K562 (cell line): ENCODE results near the gene MTHFD2. TPM values are rescaled to one million over a fixed set of nuclear protein-coding genes. Genes with fewer than 3 reads are reported as not detected.

Source experiments
- BDP1 ChIP-seq: IDR thresholded peaks from 3 replicates; pipeline ENCODE4 v1.6.1; 2011; ENCODE audit not compliant: insufficient read length, insufficient read depth
- CHCHD3 ChIP-seq: fragments of 250-450 bp; sonication (Bioruptor Pico); IDR thresholded peaks from 2 replicates; pipeline ENCODE4 v2.1.2; 2022; ENCODE audit warnings: mild to moderate bottlenecking
- ETV1 ChIP-seq: fragments of 450-650 bp; conservative IDR thresholded peaks from 2 replicates; pipeline ENCODE4 v1.6.1; 2016; ENCODE audit warnings: missing genetic modification characterization, control low read depth, low read depth, missing compliant biosample characterization
- KLF10 ChIP-seq: fragments of 250-450 bp; sonication (Bioruptor Pico); IDR thresholded peaks from 2 replicates; pipeline ENCODE4 v1.6.1; 2021; ENCODE audit warnings: matching md5 sums
- MEF2D ChIP-seq: conservative IDR thresholded peaks from 2 replicates; pipeline ENCODE4 v1.6.1; 2016; ENCODE audit warnings: low read depth, missing genetic modification characterization, missing compliant biosample characterization
- NBN ChIP-seq: fragments of 450-650 bp; IDR thresholded peaks from 2 replicates; pipeline ENCODE4 v1.6.1; 2016; ENCODE audit warnings: low read depth, mild to moderate bottlenecking
- NFIX ChIP-seq: fragments of 250-450 bp; sonication (Bioruptor Pico); IDR thresholded peaks from 2 replicates; pipeline ENCODE4 v1.4.0; 2020; ENCODE audit warnings: low read depth, mild to moderate bottlenecking, moderate library complexity
- NONO ChIP-seq, 2 experiments: fragments of 200-400 bp in 1 of 2; fragments of 450-650 bp in 1 of 2; formaldehyde crosslinking in 1 of 2; IDR thresholded peaks; 2 replicates each; pipeline ENCODE4 v1.6.1; 2017; ENCODE audit warnings: low read depth in 2 of 2, mild to moderate bottlenecking in 2 of 2, moderate library complexity in 2 of 2, low read length in 1 of 2
- POLR2H ChIP-seq: IDR thresholded peaks from 2 replicates; pipeline ENCODE4 v1.6.1; 2016; ENCODE audit warnings: missing genetic modification characterization, low read depth, mild to moderate bottlenecking, control low read depth, missing compliant biosample characterization, moderate library complexity
- RAD51 ChIP-seq: fragments of 450-650 bp; IDR thresholded peaks from 2 replicates; pipeline ENCODE4 v1.7.1; 2016; ENCODE audit warnings: low read depth, mild to moderate bottlenecking, borderline replicate concordance
- RB1 ChIP-seq: fragments of 450-650 bp; IDR thresholded peaks from 2 replicates; pipeline ENCODE4 v1.6.1; 2017; ENCODE audit warnings: low read depth, mild to moderate bottlenecking
- RBM39 ChIP-seq: fragments of 200-400 bp; formaldehyde crosslinking; optimal IDR thresholded peaks from 2 replicates; pipeline ENCODE3; 2018; ENCODE audit warnings: low read depth, low read length
- SAP30 ChIP-seq: fragments of 200-600 bp; sonication (generic); IDR thresholded peaks from 2 replicates; pipeline ENCODE4 v1.6.1; 2012; ENCODE audit warnings: borderline replicate concordance, low read depth, mild to moderate bottlenecking, moderate library complexity, low read length, control low read depth, inconsistent platforms; ENCODE audit not compliant: insufficient read depth, poor library complexity, severe bottlenecking
- SOX6 ChIP-seq: fragments of 450-650 bp; IDR thresholded peaks from 2 replicates; pipeline ENCODE4 v1.6.1; 2014; ENCODE audit warnings: mild to moderate bottlenecking
- ZFX ChIP-seq: sonication (generic); formaldehyde crosslinking; IDR thresholded peaks from 2 replicates; pipeline ENCODE4 v1.8.0; 2022; ENCODE audit warnings: mild to moderate bottlenecking, missing genetic modification reagents, moderate library complexity
- ZNF184 ChIP-seq: sonication (generic); formaldehyde crosslinking; IDR thresholded peaks from 2 replicates; pipeline ENCODE4 v1.5.0; 2020; ENCODE audit warnings: missing genetic modification reagents
- ZNF764 ChIP-seq: fragments of 250-450 bp; sonication (Bioruptor Pico); IDR thresholded peaks from 2 replicates; pipeline ENCODE4 v1.4.0; 2020; ENCODE audit warnings: low read depth, mild to moderate bottlenecking, moderate library complexity
- ZNF778 ChIP-seq: fragments of 450-650 bp; formaldehyde crosslinking; IDR thresholded peaks from 2 replicates; pipeline ENCODE4 v1.4.0; 2020; ENCODE audit warnings: mild to moderate bottlenecking, moderate library complexity
- polyA plus RNA-seq, 8 experiments: library from polyadenylated mRNA; depleted of rRNA in 4 of 8; stranded (reverse) in 5 of 8; unstranded in 3 of 8; fragments of >200 nt; fragmentation: Nextera tagmentation in 2 of 8; fragmentation: Illumina TruSeq in 1 of 8; extraction: Ambion mirVana in 2 of 8; extraction: Trizol in 1 of 8; gene quantifications; 2 replicates each; pipeline versions ENCODE4 v1.2.1 to v1.2.3, GENCODE V29; 2011 to 2014; ENCODE audit warnings: inconsistent platforms in 1 of 8, missing spikeins in 1 of 8
- total RNA-seq, 7 experiments: library from RNA; depleted of rRNA in 6 of 7; stranded (reverse); fragments of >200 nt in 6 of 7; fragmentation: Illumina TruSeq in 2 of 7; extraction: Trizol in 2 of 7; gene quantifications; 2 replicates each; pipeline versions ENCODE4 v1.2.1 to v1.2.3, GENCODE V29; 2011 to 2021; ENCODE audit warnings: low replicate concordance in 1 of 7
- TF ChIP-seq, protein P1 (sequence below): fragments of 450-650 bp; formaldehyde crosslinking; IDR thresholded peaks from 2 replicates; pipeline ENCODE4 v1.4.0; 2022; ENCODE audit warnings: mild to moderate bottlenecking, moderate library complexity
- TF ChIP-seq, protein P2 (sequence below): fragments of 450-650 bp; formaldehyde crosslinking; conservative IDR thresholded peaks from 2 replicates; pipeline ENCODE4 v1.4.0; 2022; ENCODE audit warnings: mild to moderate bottlenecking, missing genetic modification characterization
- TF ChIP-seq, protein P3 (sequence below): fragments of 450-650 bp; IDR thresholded peaks from 2 replicates; pipeline ENCODE4 v1.6.1; 2014; ENCODE audit warnings: low read depth, mild to moderate bottlenecking, moderate library complexity, borderline replicate concordance
- TF ChIP-seq, protein P4 (sequence below): fragments of 450-650 bp; IDR thresholded peaks from 2 replicates; pipeline ENCODE4 v1.7.1; 2018; ENCODE audit warnings: mild to moderate bottlenecking, low read depth; ENCODE audit not compliant: partially characterized antibody

The MTHFD2 gene
- total and polyA plus RNA-seq, 9 of the 15 experiments (the other 6 are each of a cell fraction or from before 2014, with no cell fraction given): 113 to 520 (median 234) TPM

DNA sequence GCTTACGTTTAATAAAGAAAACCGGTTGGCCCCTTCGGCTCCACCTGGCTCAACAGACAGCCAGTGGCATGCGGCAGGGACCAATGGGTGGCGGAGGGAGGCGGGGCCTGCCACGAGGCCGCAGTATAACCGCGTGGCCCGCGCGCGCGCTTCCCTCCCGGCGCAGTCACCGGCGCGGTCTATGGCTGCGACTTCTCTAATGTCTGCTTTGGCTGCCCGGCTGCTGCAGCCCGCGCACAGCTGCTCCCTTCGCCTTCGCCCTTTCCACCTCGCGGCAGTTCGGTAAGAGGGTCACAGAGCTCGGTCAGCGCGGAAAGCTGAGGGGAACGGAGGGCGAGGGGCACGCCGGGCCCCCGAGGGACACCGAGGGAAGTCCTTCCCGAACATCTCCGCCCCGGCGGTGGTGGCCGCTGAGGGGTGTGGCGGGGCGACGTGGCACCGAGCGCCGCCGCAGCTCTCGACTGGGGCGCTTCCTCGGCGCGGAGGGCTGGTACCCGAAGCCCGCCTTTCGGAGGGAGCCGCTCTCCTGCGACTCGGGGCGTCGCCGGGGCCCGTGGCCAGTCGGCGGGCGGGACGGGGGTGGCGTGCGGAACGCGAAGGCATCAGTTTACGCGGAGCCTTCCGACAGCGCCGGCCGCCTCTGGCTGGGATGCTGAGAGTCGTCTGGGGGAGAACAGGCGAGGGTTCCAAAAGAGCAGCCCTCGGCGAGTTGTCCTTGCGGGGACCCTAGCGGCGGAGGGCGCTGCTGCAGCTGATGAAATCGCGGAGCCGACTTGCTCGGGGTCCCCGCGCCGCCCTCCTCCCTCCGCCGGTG, at the start of gene MTHFD2 (continued):
- TF ChIP-seq, protein P1, sequence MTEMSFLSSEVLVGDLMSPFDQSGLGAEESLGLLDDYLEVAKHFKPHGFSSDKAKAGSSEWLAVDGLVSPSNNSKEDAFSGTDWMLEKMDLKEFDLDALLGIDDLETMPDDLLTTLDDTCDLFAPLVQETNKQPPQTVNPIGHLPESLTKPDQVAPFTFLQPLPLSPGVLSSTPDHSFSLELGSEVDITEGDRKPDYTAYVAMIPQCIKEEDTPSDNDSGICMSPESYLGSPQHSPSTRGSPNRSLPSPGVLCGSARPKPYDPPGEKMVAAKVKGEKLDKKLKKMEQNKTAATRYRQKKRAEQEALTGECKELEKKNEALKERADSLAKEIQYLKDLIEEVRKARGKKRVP (CRISPR knock-in tag): peak; percentile 100
- peak; percentile 46; the same call in 1 of the 2 replicates for TF ChIP-seq ETV1 (tag)
- TF ChIP-seq ZFX: peak; percentile 87
- TF ChIP-seq, protein P2, sequence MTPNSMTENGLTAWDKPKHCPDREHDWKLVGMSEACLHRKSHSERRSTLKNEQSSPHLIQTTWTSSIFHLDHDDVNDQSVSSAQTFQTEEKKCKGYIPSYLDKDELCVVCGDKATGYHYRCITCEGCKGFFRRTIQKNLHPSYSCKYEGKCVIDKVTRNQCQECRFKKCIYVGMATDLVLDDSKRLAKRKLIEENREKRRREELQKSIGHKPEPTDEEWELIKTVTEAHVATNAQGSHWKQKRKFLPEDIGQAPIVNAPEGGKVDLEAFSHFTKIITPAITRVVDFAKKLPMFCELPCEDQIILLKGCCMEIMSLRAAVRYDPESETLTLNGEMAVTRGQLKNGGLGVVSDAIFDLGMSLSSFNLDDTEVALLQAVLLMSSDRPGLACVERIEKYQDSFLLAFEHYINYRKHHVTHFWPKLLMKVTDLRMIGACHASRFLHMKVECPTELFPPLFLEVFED: 0 out of 2 replicates have a peak, but pooled peaks have one; percentile 26
- TF ChIP-seq NBN: no peak
- no peak for TF ChIP-seq KLF10 (CRISPR knock-in tag)
- TF ChIP-seq RBM39: no peak
- no peak for TF ChIP-seq BDP1
- TF ChIP-seq NFIX (CRISPR knock-in tag): no peak
- TF ChIP-seq ZNF778 (CRISPR knock-in tag): no peak
- TF ChIP-seq MEF2D (tag): no peak
- TF ChIP-seq, protein P3, sequence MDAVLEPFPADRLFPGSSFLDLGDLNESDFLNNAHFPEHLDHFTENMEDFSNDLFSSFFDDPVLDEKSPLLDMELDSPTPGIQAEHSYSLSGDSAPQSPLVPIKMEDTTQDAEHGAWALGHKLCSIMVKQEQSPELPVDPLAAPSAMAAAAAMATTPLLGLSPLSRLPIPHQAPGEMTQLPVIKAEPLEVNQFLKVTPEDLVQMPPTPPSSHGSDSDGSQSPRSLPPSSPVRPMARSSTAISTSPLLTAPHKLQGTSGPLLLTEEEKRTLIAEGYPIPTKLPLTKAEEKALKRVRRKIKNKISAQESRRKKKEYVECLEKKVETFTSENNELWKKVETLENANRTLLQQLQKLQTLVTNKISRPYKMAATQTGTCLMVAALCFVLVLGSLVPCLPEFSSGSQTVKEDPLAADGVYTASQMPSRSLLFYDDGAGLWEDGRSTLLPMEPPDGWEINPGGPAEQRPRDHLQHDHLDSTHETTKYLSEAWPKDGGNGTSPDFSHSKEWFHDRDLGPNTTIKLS: peak; percentile 97
- TF ChIP-seq RAD51: peak; percentile 66; the same call in 1 of the 2 replicates
- peak; percentile 98 for TF ChIP-seq POLR2H (tag)
- no peak for TF ChIP-seq CHCHD3 (CRISPR knock-in tag)
- no peak for TF ChIP-seq ZNF764
- TF ChIP-seq, protein P4, sequence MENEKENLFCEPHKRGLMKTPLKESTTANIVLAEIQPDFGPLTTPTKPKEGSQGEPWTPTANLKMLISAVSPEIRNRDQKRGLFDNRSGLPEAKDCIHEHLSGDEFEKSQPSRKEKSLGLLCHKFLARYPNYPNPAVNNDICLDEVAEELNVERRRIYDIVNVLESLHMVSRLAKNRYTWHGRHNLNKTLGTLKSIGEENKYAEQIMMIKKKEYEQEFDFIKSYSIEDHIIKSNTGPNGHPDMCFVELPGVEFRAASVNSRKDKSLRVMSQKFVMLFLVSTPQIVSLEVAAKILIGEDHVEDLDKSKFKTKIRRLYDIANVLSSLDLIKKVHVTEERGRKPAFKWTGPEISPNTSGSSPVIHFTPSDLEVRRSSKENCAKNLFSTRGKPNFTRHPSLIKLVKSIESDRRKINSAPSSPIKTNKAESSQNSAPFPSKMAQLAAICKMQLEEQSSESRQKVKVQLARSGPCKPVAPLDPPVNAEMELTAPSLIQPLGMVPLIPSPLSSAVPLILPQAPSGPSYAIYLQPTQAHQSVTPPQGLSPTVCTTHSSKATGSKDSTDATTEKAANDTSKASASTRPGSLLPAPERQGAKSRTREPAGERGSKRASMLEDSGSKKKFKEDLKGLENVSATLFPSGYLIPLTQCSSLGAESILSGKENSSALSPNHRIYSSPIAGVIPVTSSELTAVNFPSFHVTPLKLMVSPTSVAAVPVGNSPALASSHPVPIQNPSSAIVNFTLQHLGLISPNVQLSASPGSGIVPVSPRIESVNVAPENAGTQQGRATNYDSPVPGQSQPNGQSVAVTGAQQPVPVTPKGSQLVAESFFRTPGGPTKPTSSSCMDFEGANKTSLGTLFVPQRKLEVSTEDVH: peak; percentile 67
- TF ChIP-seq SOX6: peak; percentile 23; the same call in 1 of the 2 replicates
- TF ChIP-seq NONO (IDR thresholded peaks at IDR 0.05; ENCODE audit: low read depth in 2 of 2, low read length in 1 of 2): peak; percentile 10 to 93; a peak in 3 of 4 replicates
- TF ChIP-seq ZNF184 (CRISPR knock-in tag): no peak
- TF ChIP-seq RB1: peak; percentile 90
- peak; percentile 73 for TF ChIP-seq SAP30
